GM23338 (cell line): Measurements from ENCODE around the gene IPO13. TPM values are rescaled to one million over a fixed set of nuclear protein-coding genes. Genes with fewer than 3 reads are reported as not detected.

Source experiments
- ATAC-seq: fragments of 200-7000 bp; cut with Tn5 transposase; 3 replicates; pipeline ENCODE4 v1.9.1; 2020
- DNase-seq: peaks from one replicate; pipeline ENCODE4 v3.0.0-alpha.2; 2015; ENCODE audit warnings: low spot score
- H2AFZ ChIP-seq: fragments of 200-600 bp; sonication (generic); 2 replicates; pipeline ENCODE4 v1.8.0; 2016; ENCODE audit warnings: antibody characterized with exemption, mild to moderate bottlenecking, moderate library complexity
- H3F3A ChIP-seq: fragments of 200-600 bp; sonication (generic); replicated peaks from 2 replicates; pipeline ENCODE4 v1.8.0; 2017; ENCODE audit warnings: antibody characterized with exemption, mixed run types, low read depth
- H3K27ac ChIP-seq: fragments of 200-600 bp; sonication (generic); 2 replicates; pipeline ENCODE4 v1.6.1; 2016; ENCODE audit warnings: low read depth
- H3K27me3 ChIP-seq: fragments of 200-600 bp; sonication (generic); 2 replicates; pipeline ENCODE4 v1.8.0; 2016; ENCODE audit warnings: mild to moderate bottlenecking, mixed run types, moderate library complexity; ENCODE audit not compliant: insufficient read depth
- H3K36me3 ChIP-seq: fragments of 200-600 bp; sonication (generic); 2 replicates; pipeline ENCODE4 v1.8.0; 2016; ENCODE audit warnings: mild to moderate bottlenecking; ENCODE audit not compliant: insufficient read depth
- H3K4me1 ChIP-seq: fragments of 200-600 bp; sonication (generic); 2 replicates; pipeline ENCODE4 v1.8.0; 2016; ENCODE audit warnings: mild to moderate bottlenecking, moderate library complexity; ENCODE audit not compliant: insufficient read depth
- H3K4me2 ChIP-seq: fragments of 200-600 bp; sonication (generic); 2 replicates; pipeline ENCODE4 v1.7.1; 2017; ENCODE audit warnings: mixed run types
- H3K4me3 ChIP-seq: fragments of 200-600 bp; sonication (generic); 2 replicates; pipeline ENCODE4 v1.6.1; 2016; ENCODE audit warnings: mixed run types
- H3K79me2 ChIP-seq: fragments of 200-600 bp; sonication (generic); replicated peaks from 2 replicates; pipeline ENCODE4 v1.8.0; 2017; ENCODE audit warnings: mild to moderate bottlenecking; ENCODE audit not compliant: insufficient read depth
- H3K9me2 ChIP-seq: fragments of 200-600 bp; sonication (generic); 2 replicates; pipeline ENCODE4 v1.8.0; 2017; ENCODE audit not compliant: insufficient read depth
- H4K20me1 ChIP-seq: fragments of 200-600 bp; sonication (generic); replicated peaks from 2 replicates; pipeline ENCODE4 v1.8.0; 2017; ENCODE audit warnings: mild to moderate bottlenecking; ENCODE audit not compliant: insufficient read depth
- H3K27ac Mint-ChIP-seq: 2 replicates; pipeline ENCODE4 v1.8.0; 2020; ENCODE audit warnings: inconsistent platforms, mild to moderate bottlenecking, moderate library complexity, mixed read lengths
- H3K27me3 Mint-ChIP-seq: 3 replicates; pipeline ENCODE4 v1.8.0; 2022; ENCODE audit warnings: low read depth, mild to moderate bottlenecking, moderate library complexity, mixed read lengths, inconsistent platforms; ENCODE audit not compliant: insufficient read depth, poor library complexity
- H3K36me3 Mint-ChIP-seq: 3 replicates; pipeline ENCODE4 v1.8.0; 2021; ENCODE audit warnings: low read depth, mild to moderate bottlenecking, inconsistent platforms, moderate library complexity, mixed read lengths
- H3K4me1 Mint-ChIP-seq: 3 replicates; pipeline ENCODE4 v1.8.0; 2020; ENCODE audit warnings: mild to moderate bottlenecking, inconsistent platforms, mixed read lengths
- H3K4me3 Mint-ChIP-seq: 3 replicates; pipeline ENCODE4 v1.8.0; 2021; ENCODE audit warnings: moderate library complexity, mild to moderate bottlenecking, inconsistent platforms, mixed read lengths
- H3K9me3 Mint-ChIP-seq: 3 replicates; pipeline ENCODE4 v1.8.0; 2020; ENCODE audit warnings: moderate library complexity, mild to moderate bottlenecking, inconsistent platforms, mixed read lengths
- CREB1 ChIP-seq: fragments of 250-450 bp; sonication (Bioruptor Pico); IDR thresholded peaks from 2 replicates; pipeline ENCODE4 v1.5.0; 2020; ENCODE audit warnings: low read depth, mild to moderate bottlenecking, moderate library complexity
- CTCF ChIP-seq, 2 experiments: fragments of 200-600 bp in 1 of 2; sonication (generic) in 1 of 2; conservative IDR thresholded peaks; 2 replicates each; pipeline versions ENCODE4 v1.5.1 to v1.6.1; 2016 to 2017; ENCODE audit warnings: antibody characterized with exemption in 2 of 2, low read depth in 2 of 2, mild to moderate bottlenecking in 2 of 2, moderate library complexity in 1 of 2
- POLR2AphosphoS5 ChIP-seq: IDR thresholded peaks from 2 replicates; pipeline ENCODE4 v1.6.1; 2016; ENCODE audit warnings: antibody characterized with exemption, low read depth
- polyA plus RNA-seq: library from polyadenylated mRNA; unstranded; fragments of >200 nt; fragmentation: Nextera tagmentation; extraction: Ambion mirVana; gene quantifications from 2 replicates; pipeline ENCODE4 v1.2.1, GENCODE V29; 2016
- total RNA-seq: library from RNA; depleted of rRNA; stranded (reverse); fragments of >200 nt; shearing (Covaris generic); gene quantifications from 2 replicates; pipeline ENCODE4 v1.2.3, GENCODE V29; 2014
- TF ChIP-seq, protein P1 (sequence below): fragments of 250-450 bp; sonication (Bioruptor Pico); IDR thresholded peaks from 2 replicates; pipeline ENCODE4 v1.5.0; 2020; ENCODE audit warnings: mild to moderate bottlenecking, moderate library complexity

IPO13 gene
- total and polyA plus RNA-seq, 2 experiments from 2014 or later, result 10.4 to 22.8 TPM

DNA sequence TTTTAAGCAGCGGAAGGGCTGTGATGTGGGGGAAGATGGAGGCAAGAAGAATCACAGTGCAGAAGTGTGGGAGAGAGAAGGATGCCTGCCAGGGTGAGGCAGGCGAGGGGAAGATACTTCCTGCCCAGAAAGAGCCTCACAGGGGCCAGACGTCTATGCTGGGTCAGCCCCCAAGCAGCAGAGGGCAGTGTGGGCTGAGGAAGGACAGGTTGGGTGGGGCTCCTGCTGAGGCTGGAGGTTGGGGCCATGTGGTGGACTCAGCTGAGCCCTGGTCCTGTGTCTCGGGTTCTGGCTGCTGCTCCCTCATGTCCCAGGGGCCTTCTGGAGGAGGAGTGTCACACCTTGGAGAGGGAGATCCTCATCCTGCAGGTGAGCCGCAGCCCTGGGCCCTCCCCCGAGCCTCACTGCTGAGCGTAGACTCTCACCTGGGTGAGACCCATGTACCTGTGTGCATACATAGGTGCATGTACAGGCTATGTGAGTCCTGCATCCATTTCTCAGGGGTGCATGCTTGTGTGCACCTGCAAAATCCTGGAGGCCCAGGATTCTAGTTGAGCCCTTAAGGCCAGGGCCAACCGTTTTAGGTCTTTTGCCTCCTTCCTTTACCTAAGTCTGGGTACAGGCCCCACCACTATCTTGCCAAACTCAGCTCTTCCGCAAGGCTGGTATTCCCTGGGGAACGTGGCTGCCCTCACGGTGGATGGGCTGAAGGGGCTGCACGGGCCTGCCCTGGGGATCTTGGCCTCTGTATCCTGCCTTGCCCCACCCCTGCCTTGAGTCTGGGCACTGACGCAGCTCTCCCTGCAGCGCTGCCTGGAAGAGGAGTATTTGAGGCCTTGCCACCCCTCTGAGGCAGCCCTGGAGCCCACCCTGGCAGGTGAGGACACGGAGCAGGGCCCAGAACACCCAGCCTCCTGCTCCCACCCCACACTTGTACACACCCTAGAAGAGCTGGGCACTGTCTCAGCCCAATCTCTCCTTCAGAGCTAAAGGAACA, 48.3 kb downstream of the IPO13 start:
- peaks cover 7% of the 10 kb centered on the region; the same call in 1 of the 2 replicates for H3K27me3 ChIP-seq
- H3K9me2 ChIP-seq, result no peaks in the 10 kb centered on the region
- H3K4me2 ChIP-seq, result 0 out of 2 replicates have a peak overlapping the region, but pooled peaks have one; percentile 27
- Mint-ChIP-seq H3K27me3 (peaks cover 38% of the 10 kb centered on the region), H3K4me1 (peaks cover 33% of the 10 kb centered on the region), H3K4me3 (no peak overlapping the region; the same call in 2 of the 3 replicates), H3K36me3 (peaks cover 20% of the 10 kb centered on the region), H3K9me3 (no peaks in the 10 kb centered on the region), H3K27ac (no peak overlapping the region; the same call in 1 of the 2 replicates)
- H3K27ac ChIP-seq, result no peak overlapping the region
- ATAC-seq, result peak; percentile 50
- H3F3A ChIP-seq, result peaks cover 18% of the 10 kb centered on the region
- H2AFZ ChIP-seq, result no peak overlapping the region
- no peak overlapping the region for H3K4me3 ChIP-seq
- peak; percentile 87 for DNase-seq
- H3K79me2 ChIP-seq, result no peaks in the 10 kb centered on the region
- H3K36me3 ChIP-seq, result 0 out of 2 replicates have a peak, but pooled peaks cover under 1% of the 10 kb centered on the region
- no peaks in the 10 kb centered on the region for H4K20me1 ChIP-seq
- H3K4me1 ChIP-seq, result peaks cover 10% of the 10 kb centered on the region
- peak; percentile 59 to 85 for TF ChIP-seq CTCF (conservative IDR thresholded peaks at IDR 0.05; ENCODE audit: low read depth in 2 of 2)
- TF ChIP-seq POLR2AphosphoS5, result peak; percentile 32
- TF ChIP-seq, protein P1, sequence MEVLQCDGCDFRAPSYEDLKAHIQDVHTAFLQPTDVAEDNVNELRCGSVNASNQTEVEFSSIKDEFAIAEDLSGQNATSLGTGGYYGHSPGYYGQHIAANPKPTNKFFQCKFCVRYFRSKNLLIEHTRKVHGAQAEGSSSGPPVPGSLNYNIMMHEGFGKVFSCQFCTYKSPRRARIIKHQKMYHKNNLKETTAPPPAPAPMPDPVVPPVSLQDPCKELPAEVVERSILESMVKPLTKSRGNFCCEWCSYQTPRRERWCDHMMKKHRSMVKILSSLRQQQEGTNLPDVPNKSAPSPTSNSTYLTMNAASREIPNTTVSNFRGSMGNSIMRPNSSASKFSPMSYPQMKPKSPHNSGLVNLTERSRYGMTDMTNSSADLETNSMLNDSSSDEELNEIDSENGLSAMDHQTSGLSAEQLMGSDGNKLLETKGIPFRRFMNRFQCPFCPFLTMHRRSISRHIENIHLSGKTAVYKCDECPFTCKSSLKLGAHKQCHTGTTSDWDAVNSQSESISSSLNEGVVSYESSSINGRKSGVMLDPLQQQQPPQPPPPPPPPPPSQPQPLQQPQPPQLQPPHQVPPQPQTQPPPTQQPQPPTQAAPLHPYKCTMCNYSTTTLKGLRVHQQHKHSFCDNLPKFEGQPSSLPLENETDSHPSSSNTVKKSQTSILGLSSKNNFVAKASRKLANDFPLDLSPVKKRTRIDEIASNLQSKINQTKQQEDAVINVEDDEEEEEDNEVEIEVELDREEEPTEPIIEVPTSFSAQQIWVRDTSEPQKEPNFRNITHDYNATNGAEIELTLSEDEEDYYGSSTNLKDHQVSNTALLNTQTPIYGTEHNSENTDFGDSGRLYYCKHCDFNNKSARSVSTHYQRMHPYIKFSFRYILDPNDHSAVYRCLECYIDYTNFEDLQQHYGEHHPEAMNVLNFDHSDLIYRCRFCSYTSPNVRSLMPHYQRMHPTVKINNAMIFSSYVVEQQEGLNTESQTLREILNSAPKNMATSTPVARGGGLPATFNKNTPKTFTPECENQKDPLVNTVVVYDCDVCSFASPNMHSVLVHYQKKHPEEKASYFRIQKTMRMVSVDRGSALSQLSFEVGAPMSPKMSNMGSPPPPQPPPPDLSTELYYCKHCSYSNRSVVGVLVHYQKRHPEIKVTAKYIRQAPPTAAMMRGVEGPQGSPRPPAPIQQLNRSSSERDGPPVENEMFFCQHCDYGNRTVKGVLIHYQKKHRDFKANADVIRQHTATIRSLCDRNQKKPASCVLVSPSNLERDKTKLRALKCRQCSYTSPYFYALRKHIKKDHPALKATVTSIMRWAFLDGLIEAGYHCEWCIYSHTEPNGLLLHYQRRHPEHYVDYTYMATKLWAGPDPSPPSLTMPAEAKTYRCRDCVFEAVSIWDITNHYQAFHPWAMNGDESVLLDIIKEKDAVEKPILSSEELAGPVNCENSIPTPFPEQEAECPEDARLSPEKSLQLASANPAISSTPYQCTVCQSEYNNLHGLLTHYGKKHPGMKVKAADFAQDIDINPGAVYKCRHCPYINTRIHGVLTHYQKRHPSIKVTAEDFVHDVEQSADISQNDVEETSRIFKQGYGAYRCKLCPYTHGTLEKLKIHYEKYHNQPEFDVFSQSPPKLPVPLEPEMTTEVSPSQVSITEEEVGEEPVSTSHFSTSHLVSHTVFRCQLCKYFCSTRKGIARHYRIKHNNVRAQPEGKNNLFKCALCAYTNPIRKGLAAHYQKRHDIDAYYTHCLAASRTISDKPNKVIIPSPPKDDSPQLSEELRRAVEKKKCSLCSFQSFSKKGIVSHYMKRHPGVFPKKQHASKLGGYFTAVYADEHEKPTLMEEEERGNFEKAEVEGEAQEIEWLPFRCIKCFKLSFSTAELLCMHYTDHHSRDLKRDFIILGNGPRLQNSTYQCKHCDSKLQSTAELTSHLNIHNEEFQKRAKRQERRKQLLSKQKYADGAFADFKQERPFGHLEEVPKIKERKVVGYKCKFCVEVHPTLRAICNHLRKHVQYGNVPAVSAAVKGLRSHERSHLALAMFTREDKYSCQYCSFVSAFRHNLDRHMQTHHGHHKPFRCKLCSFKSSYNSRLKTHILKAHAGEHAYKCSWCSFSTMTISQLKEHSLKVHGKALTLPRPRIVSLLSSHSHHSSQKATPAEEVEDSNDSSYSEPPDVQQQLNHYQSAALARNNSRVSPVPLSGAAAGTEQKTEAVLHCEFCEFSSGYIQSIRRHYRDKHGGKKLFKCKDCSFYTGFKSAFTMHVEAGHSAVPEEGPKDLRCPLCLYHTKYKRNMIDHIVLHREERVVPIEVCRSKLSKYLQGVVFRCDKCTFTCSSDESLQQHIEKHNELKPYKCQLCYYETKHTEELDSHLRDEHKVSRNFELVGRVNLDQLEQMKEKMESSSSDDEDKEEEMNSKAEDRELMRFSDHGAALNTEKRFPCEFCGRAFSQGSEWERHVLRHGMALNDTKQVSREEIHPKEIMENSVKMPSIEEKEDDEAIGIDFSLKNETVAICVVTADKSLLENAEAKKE (CRISPR knock-in tag), result no peak
- TF ChIP-seq CREB1 (CRISPR knock-in tag), result peak; percentile 24; the same call in 1 of the 2 replicates
